Measurements from ENCODE around the gene CCDC18.

CCDC18 gene

GRCh38 chr1:93324486-93325464 is 144.3 kb downstream of the CCDC18 start:
- ChIA-PET CTCF (interaction anchor here (1.0 to 2.0 kb wide), 3 partner anchors 20 to 519 kb away, joined by 3 to 12 read pairs (median 3); no protein-coding TSS in a partner anchor), POLR2A (interaction anchor here (1.3 to 1.4 kb wide), 2 partner anchors 14 to 21 kb away, joined by 10 read pairs; partner anchors contain the start of gene DR1)
- no peak overlapping the region for H3K4me3 ChIP-seq (ENCODE audit: low read depth, low read length)
- TF ChIP-seq, protein P1, sequence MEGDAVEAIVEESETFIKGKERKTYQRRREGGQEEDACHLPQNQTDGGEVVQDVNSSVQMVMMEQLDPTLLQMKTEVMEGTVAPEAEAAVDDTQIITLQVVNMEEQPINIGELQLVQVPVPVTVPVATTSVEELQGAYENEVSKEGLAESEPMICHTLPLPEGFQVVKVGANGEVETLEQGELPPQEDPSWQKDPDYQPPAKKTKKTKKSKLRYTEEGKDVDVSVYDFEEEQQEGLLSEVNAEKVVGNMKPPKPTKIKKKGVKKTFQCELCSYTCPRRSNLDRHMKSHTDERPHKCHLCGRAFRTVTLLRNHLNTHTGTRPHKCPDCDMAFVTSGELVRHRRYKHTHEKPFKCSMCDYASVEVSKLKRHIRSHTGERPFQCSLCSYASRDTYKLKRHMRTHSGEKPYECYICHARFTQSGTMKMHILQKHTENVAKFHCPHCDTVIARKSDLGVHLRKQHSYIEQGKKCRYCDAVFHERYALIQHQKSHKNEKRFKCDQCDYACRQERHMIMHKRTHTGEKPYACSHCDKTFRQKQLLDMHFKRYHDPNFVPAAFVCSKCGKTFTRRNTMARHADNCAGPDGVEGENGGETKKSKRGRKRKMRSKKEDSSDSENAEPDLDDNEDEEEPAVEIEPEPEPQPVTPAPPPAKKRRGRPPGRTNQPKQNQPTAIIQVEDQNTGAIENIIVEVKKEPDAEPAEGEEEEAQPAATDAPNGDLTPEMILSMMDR (IDR thresholded peaks at IDR 0.05; ENCODE audit: insufficient read depth, low read length, missing control alignments), result no peak
- DNase-seq (ENCODE audit: low read depth, low spot score), result peak; percentile 74

All from AG04449 (cell line).